A549 (cell line): ENCODE results near the gene UTP18. TPM values are rescaled to one million over a fixed set of nuclear protein-coding genes. Genes with fewer than 3 reads are reported as not detected.

Experiments used
- ATAC-seq, 2 experiments: fragments of 200-7000 bp in 1 of 2; fragments of >200 bp in 1 of 2; cut with Nextera tagmentation in 1 of 2; cut with Tn5 transposase in 1 of 2; 3 replicates each; pipeline versions ENCODE4 v1.8.0 to v1.9.1; 2018 to 2020; ENCODE audit warnings: mild to moderate bottlenecking in 1 of 2, moderate library complexity in 1 of 2
- CTCF ChIA-PET: fragments of 300-600 bp; sonication (Branson Sonifier 250); formaldehyde crosslinking; extraction: SDS; loops from one replicate; lab custom pipeline; 2021; ENCODE audit warnings: antibody characterized with exemption, inconsistent platforms; lab: Yijun Ruan, JAX
- POLR2A ChIA-PET: fragments of 350-600 bp; formaldehyde crosslinking; extraction: SDS; loops from one replicate; lab custom pipeline; 2021; ENCODE audit warnings: antibody characterized with exemption, inconsistent platforms; lab: Yijun Ruan, JAX
- DNase-seq, 2 experiments: peaks; one replicate each; pipeline versions ENCODE4 v3.0.0 to v3.0.0-alpha.2; 2011 to 2016; ENCODE audit warnings: low read depth in 1 of 2, low spot score in 1 of 2
- FAIRE-seq: peaks from 2 replicates; lab custom pipeline; 2011; peaks lifted over from hg19 to GRCh38; lab: Jason Lieb, UNC
- H3K27ac ChIP-seq, 2 experiments: fragments of >200 bp; sonication (Bioruptor Twin); formaldehyde crosslinking; 3 replicates each; pipeline ENCODE4 v1.5.1; 2016 to 2017
- H3K4me1 ChIP-seq: fragments of >200 bp; sonication (Bioruptor Twin); formaldehyde crosslinking; 3 replicates; pipeline ENCODE4 v1.6.1; 2016
- H3K4me2 ChIP-seq: fragments of >200 bp; sonication (Bioruptor Twin); formaldehyde crosslinking; 3 replicates; pipeline ENCODE4 v1.6.1; 2016
- H3K4me3 ChIP-seq: fragments of >200 bp; sonication (Bioruptor Twin); formaldehyde crosslinking; 3 replicates; pipeline ENCODE4 v1.5.1; 2016
- H3K9me3 ChIP-seq: fragments of >200 bp; sonication (Bioruptor Twin); formaldehyde crosslinking; 3 replicates; pipeline ENCODE4 v1.6.1; 2016
- BCL3 ChIP-seq: fragments of >200 bp; sonication (Bioruptor Twin); formaldehyde crosslinking; IDR thresholded peaks from 3 replicates; pipeline ENCODE4 v1.6.1; 2016
- CBX2 ChIP-seq: fragments of 200-600 bp; sonication (generic); IDR thresholded peaks from 2 replicates; pipeline ENCODE4 v1.6.1; 2016; ENCODE audit warnings: low read depth, mild to moderate bottlenecking, borderline replicate concordance
- CBX8 ChIP-seq: fragments of 200-600 bp; sonication (generic); IDR thresholded peaks from 2 replicates; pipeline ENCODE4 v1.6.1; 2016
- CEBPB ChIP-seq, 2 experiments: fragments of >200 bp in 1 of 2; sonication (Bioruptor Twin) in 1 of 2; formaldehyde crosslinking in 1 of 2; IDR thresholded peaks; 2 replicates each; pipeline ENCODE4 v1.6.1; 2012 to 2016
- CHD2 ChIP-seq: fragments of 150-350 bp; IDR thresholded peaks from 2 replicates; pipeline ENCODE4 v1.6.1; 2014; ENCODE audit warnings: low read length; ENCODE audit not compliant: partially characterized antibody
- CTCF ChIP-seq: fragments of >200 bp; sonication (Bioruptor Twin); formaldehyde crosslinking; IDR thresholded peaks from 3 replicates; pipeline ENCODE4 v1.5.1; 2016
- E2F6 ChIP-seq: IDR thresholded peaks from 2 replicates; pipeline ENCODE4 v1.6.1; 2012; ENCODE audit warnings: low read depth, borderline replicate concordance
- EHF ChIP-seq: fragments of 250-450 bp; sonication (Bioruptor Pico); IDR thresholded peaks from 2 replicates; pipeline ENCODE4 v1.5.0; 2020; ENCODE audit warnings: mild to moderate bottlenecking
- ESRRA ChIP-seq: fragments of 150-350 bp; IDR thresholded peaks from 2 replicates; pipeline ENCODE4 v1.6.1; 2014; ENCODE audit warnings: mild to moderate bottlenecking, low read length, borderline replicate concordance
- FOSL2 ChIP-seq, 2 experiments: fragments of 450-650 bp in 1 of 2; fragments of >200 bp in 1 of 2; sonication (Bioruptor Twin) in 1 of 2; formaldehyde crosslinking; IDR thresholded peaks; 2 replicates each; pipeline versions ENCODE4 v1.5.0 to v1.6.1; 2016 to 2020; ENCODE audit warnings: mild to moderate bottlenecking in 1 of 2, moderate library complexity in 1 of 2
- GATA3 ChIP-seq: IDR thresholded peaks from 2 replicates; pipeline ENCODE4 v1.6.1; 2012; ENCODE audit warnings: borderline replicate concordance
- HES2 ChIP-seq: fragments of >200 bp; sonication (Bioruptor Twin); formaldehyde crosslinking; IDR thresholded peaks from 2 replicates; pipeline ENCODE4 v1.6.1; 2016
- HOXA7 ChIP-seq: fragments of 250-450 bp; sonication (Bioruptor Pico); IDR thresholded peaks from 2 replicates; pipeline ENCODE4 v1.5.0; 2020; ENCODE audit warnings: mild to moderate bottlenecking, moderate library complexity
- HOXB13 ChIP-seq: fragments of 250-450 bp; sonication (Bioruptor Pico); IDR thresholded peaks from 2 replicates; pipeline ENCODE4 v1.5.0; 2020; ENCODE audit warnings: low read depth, mild to moderate bottlenecking, moderate library complexity
- JUN ChIP-seq, 2 experiments: fragments of >200 bp; sonication (Bioruptor Twin); formaldehyde crosslinking; IDR thresholded peaks; 2 replicates in 1 of 2; 3 replicates in 1 of 2; pipeline ENCODE4 v1.6.1; 2016 to 2017
- NPAS2 ChIP-seq: fragments of 250-450 bp; sonication (Bioruptor Pico); IDR thresholded peaks from 2 replicates; pipeline ENCODE4 v1.8.0; 2022; ENCODE audit warnings: mild to moderate bottlenecking, moderate library complexity, borderline replicate concordance
- NR3C1 ChIP-seq: fragments of >200 bp; sonication (Bioruptor Twin); formaldehyde crosslinking; IDR thresholded peaks from 3 replicates; pipeline ENCODE4 v1.6.1; 2017
- RFX5 ChIP-seq: fragments of 450-650 bp; IDR thresholded peaks from 2 replicates; pipeline ENCODE4 v1.7.1; 2014; ENCODE audit warnings: antibody characterized with exemption, mild to moderate bottlenecking, moderate library complexity
- RNF2 ChIP-seq: fragments of 200-600 bp; sonication (generic); IDR thresholded peaks from 2 replicates; pipeline ENCODE4 v1.6.1; 2016; ENCODE audit warnings: low read depth, mild to moderate bottlenecking, antibody characterized with exemption, moderate library complexity, borderline replicate concordance
- TFCP2L1 ChIP-seq: fragments of 250-450 bp; sonication (Bioruptor Pico); IDR thresholded peaks from 2 replicates; pipeline ENCODE4 v1.5.0; 2021; ENCODE audit warnings: mild to moderate bottlenecking
- ZC3H11A ChIP-seq: fragments of 450-650 bp; IDR thresholded peaks from 2 replicates; pipeline ENCODE4 v1.6.1; 2014; ENCODE audit warnings: antibody characterized with exemption, mild to moderate bottlenecking
- ZFP36 ChIP-seq: fragments of 450-650 bp; IDR thresholded peaks from 2 replicates; pipeline ENCODE4 v1.6.1; 2014; ENCODE audit warnings: borderline replicate concordance; ENCODE audit not compliant: partially characterized antibody
- WGBS: methylation state at CpG from one replicate; pipeline ENCODE4 v1.1.6; 2017; ENCODE audit errors: missing lambda C conversion rate; 5-methylcytosine and 5-hydroxymethylcytosine counted together
- polyA plus RNA-seq, 4 experiments: library from polyadenylated mRNA; depleted of rRNA in 3 of 4; stranded (reverse); fragments of >200 nt; fragmentation: RNase III in 1 of 4; extraction: RNeasy Plus Mini Kit Qiagen cat#74134 plus additional on column Dnase treatment in 1 of 4; gene quantifications; 2 replicates in 3 of 4; 3 replicates in 1 of 4; pipeline ENCODE4 v1.2.3, GENCODE V29; 2011 to 2017
- TF ChIP-seq, protein P1 (sequence below): fragments of 150-350 bp; IDR thresholded peaks from 2 replicates; pipeline ENCODE4 v1.6.1; 2014; ENCODE audit warnings: low read depth, mild to moderate bottlenecking, low read length
- TF ChIP-seq, protein P2 (sequence below): fragments of 450-650 bp; IDR thresholded peaks from 2 replicates; pipeline ENCODE4 v1.6.1; 2014; ENCODE audit warnings: antibody characterized with exemption
- TF ChIP-seq, protein P3 (sequence below): fragments of 250-450 bp; sonication (Bioruptor Pico); IDR thresholded peaks from 2 replicates; pipeline ENCODE4 v1.5.0; 2020; ENCODE audit warnings: low read depth, mild to moderate bottlenecking, moderate library complexity
- TF ChIP-seq, protein P4 (sequence below): IDR thresholded peaks from 2 replicates; pipeline ENCODE4 v1.6.1; 2012

UTP18 gene
- polyA plus RNA-seq, 2 of the 4 experiments (the other 2 are of a cell fraction) = 79.1 to 96.7 TPM

GRCh38 chr17:51257150-51258081 lies 2.9 kb upstream of the UTP18 start:
- ChIA-PET POLR2A (interaction anchor here (0.7 kb wide), 1 partner anchor 224 kb away, joined by 5 read pairs; no protein-coding TSS in a partner anchor), CTCF (interaction anchor here (0.8 kb wide), 1 partner anchor 9 kb away, joined by 3 read pairs; no protein-coding TSS in a partner anchor)
- DNase-seq (no peak), ATAC-seq (no peak), FAIRE-seq (no peak)
- no peaks in the 10 kb centered on the region for H3K9me3 ChIP-seq
- no peak overlapping the region for H3K4me3 ChIP-seq
- TF ChIP-seq CEBPB (IDR thresholded peaks at IDR 0.05) (0 out of 4 replicates have a peak, but pooled peaks of 1 of the 2 experiments have one; percentile 11), RFX5 (no peak), CBX2 (no peak)
- H3K4me2 ChIP-seq = peak overlapping the region; percentile 90
- no peak overlapping the region for H3K27ac ChIP-seq
- H3K4me1 ChIP-seq = peaks cover 48% of the 10 kb centered on the region
- 91% methylated on average over 3 of the region's 3 CpGs for WGBS

DNA sequence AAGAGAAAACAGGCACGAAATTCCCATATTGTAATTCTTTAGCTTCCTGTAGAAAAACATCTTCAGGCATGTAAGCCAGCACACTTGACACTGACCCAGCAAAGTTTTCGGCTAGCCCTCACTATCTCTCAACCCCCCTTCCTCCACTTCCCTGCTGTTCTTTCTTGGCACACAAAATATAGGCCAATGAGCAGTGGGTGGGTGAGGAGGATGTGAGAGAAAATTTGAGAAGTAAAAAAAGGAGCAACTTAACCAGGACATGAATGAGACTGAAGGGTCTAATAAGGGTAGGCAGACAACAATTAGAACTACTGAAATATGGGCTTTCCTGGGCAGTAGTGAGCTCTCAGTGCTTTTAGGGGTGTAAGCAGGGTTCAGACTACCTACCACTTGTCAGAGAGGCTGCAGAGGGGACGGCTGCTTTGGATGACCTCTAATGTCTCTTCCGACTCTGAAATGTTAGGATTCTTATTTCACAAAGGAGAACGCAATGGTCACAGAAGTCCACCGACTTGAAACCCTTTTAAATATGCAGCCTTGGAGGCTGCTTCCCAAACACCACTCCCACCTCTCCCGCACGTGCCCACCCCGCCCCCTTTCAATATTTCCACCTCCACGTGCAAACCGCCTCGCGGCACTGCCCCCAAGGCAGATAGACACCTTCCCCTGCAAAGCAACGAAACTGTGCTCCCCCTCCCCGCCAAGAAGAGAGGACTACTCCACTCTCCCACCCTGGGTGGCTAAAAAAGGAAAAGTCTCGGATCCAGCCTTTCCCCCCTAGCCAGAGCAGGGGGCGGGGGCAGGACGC lies 1.4 kb upstream of the UTP18 start:
- peak overlapping the region; percentile 90 for H3K4me3 ChIP-seq
- H3K4me2 ChIP-seq = peak overlapping the region; percentile 90
- ATAC-seq = no peak; a peak in 1 of 6 replicates
- FAIRE-seq = no peak
- H3K9me3 ChIP-seq = no peaks in the 10 kb centered on the region
- peaks cover 61% of the 10 kb centered on the region for H3K4me1 ChIP-seq
- WGBS = 6% methylated on average over 16 of the region's 18 CpGs
- DNase-seq = peak; percentile 23 to 34
- CTCF ChIA-PET = interaction anchor here (0.7 kb wide), 1 partner anchor 91 kb away, joined by 4 read pairs; no protein-coding TSS in a partner anchor
- POLR2A ChIA-PET = interaction anchor here (1.2 kb wide), 1 partner anchor 139 kb away, joined by 3 read pairs; no protein-coding TSS in a partner anchor
- H3K27ac ChIP-seq = peak overlapping the region; percentile 97 to 98
- TF ChIP-seq RNF2 (no peak), RFX5 (no peak), FOSL2 (IDR thresholded peaks at IDR 0.05) (no peak), FOSL2 (CRISPR knock-in tag; IDR thresholded peaks at IDR 0.05) (no peak), TFCP2L1 (no peak), HES2 (no peak), ZFP36 (no peak), HOXA7 (no peak), EHF (CRISPR knock-in tag) (no peak), JUN (IDR thresholded peaks at IDR 0.05) (no peak), NR3C1 (no peak), E2F6 (no peak), NPAS2 (CRISPR knock-in tag) (no peak), CHD2 (no peak), BCL3 (no peak), ESRRA (no peak), CBX8 (no peak), HOXB13 (CRISPR knock-in tag) (no peak), CEBPB (IDR thresholded peaks at IDR 0.05) (no peak), CTCF (no peak), ZC3H11A (no peak), GATA3 (no peak)
- TF ChIP-seq, protein P1, sequence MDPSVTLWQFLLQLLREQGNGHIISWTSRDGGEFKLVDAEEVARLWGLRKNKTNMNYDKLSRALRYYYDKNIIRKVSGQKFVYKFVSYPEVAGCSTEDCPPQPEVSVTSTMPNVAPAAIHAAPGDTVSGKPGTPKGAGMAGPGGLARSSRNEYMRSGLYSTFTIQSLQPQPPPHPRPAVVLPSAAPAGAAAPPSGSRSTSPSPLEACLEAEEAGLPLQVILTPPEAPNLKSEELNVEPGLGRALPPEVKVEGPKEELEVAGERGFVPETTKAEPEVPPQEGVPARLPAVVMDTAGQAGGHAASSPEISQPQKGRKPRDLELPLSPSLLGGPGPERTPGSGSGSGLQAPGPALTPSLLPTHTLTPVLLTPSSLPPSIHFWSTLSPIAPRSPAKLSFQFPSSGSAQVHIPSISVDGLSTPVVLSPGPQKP = no peak
- TF ChIP-seq, protein P2, sequence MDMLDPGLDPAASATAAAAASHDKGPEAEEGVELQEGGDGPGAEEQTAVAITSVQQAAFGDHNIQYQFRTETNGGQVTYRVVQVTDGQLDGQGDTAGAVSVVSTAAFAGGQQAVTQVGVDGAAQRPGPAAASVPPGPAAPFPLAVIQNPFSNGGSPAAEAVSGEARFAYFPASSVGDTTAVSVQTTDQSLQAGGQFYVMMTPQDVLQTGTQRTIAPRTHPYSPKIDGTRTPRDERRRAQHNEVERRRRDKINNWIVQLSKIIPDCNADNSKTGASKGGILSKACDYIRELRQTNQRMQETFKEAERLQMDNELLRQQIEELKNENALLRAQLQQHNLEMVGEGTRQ = peak; percentile 38
- TF ChIP-seq, protein P3, sequence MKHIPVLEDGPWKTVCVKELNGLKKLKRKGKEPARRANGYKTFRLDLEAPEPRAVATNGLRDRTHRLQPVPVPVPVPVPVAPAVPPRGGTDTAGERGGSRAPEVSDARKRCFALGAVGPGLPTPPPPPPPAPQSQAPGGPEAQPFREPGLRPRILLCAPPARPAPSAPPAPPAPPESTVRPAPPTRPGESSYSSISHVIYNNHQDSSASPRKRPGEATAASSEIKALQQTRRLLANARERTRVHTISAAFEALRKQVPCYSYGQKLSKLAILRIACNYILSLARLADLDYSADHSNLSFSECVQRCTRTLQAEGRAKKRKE = no peak
- TF ChIP-seq, protein P4, sequence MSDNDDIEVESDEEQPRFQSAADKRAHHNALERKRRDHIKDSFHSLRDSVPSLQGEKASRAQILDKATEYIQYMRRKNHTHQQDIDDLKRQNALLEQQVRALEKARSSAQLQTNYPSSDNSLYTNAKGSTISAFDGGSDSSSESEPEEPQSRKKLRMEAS = peak; percentile 74
